Mammary epithelial cell (primary cell): ENCODE results near the gene INSRR.

Experiments used
- EZH2 ChIP-seq: IDR thresholded peaks from 2 replicates; pipeline ENCODE4 v1.6.1; 2012; ENCODE audit warnings: low read length, inconsistent platforms, borderline replicate concordance
- TF ChIP-seq, protein P1 (sequence below), 2 donors: IDR thresholded peaks in 1 of 2; conservative IDR thresholded peaks in 1 of 2; 2 replicates each; pipeline ENCODE4 v1.5.1; 2011 to 2012; ENCODE audit warnings: inconsistent platforms in 2 of 2, low read length in 2 of 2, mild to moderate bottlenecking in 2 of 2, control low read depth in 1 of 2, low read depth in 1 of 2; ENCODE audit not compliant: insufficient read depth in 1 of 2; ENCODE audit errors: extremely low read depth in 1 of 2

DNA sequence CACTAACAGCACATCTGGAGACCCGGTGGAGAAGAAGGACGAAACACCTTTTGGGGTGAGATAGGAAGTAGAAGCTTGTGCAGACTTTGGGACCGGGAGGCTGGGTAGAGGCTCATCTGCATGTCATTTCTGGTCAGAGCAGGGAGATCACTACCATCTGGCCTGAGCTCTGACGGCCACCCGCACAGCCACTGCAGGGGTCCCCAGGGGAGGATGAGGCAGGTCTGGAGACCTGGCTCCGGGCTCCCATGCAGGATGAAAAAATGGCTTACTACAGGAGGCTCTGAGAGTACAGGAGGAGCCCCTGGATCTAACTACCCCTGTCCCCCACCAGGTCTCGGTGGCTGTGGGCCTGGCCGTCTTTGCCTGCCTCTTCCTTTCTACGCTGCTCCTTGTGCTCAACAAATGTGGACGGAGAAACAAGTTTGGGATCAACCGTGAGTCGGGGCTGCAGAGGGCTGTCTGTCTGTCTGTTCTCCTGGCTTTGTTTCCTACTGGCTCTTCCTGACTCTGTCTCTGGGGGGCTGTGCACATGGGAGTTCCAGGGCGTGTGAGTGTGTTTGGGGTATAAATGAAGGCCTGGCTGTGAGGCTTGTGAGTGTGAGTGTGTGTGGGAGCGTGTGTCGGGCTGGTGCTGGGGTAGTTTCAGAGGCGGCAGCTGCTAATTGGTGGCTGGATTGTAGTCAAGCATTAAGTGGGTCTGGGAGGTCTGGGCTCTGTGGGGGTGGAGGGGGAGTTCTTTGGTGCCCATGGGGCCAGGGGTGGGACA is 15.8 kb upstream of the INSRR start:
- TF ChIP-seq, protein P1, sequence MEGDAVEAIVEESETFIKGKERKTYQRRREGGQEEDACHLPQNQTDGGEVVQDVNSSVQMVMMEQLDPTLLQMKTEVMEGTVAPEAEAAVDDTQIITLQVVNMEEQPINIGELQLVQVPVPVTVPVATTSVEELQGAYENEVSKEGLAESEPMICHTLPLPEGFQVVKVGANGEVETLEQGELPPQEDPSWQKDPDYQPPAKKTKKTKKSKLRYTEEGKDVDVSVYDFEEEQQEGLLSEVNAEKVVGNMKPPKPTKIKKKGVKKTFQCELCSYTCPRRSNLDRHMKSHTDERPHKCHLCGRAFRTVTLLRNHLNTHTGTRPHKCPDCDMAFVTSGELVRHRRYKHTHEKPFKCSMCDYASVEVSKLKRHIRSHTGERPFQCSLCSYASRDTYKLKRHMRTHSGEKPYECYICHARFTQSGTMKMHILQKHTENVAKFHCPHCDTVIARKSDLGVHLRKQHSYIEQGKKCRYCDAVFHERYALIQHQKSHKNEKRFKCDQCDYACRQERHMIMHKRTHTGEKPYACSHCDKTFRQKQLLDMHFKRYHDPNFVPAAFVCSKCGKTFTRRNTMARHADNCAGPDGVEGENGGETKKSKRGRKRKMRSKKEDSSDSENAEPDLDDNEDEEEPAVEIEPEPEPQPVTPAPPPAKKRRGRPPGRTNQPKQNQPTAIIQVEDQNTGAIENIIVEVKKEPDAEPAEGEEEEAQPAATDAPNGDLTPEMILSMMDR (conservative IDR thresholded peaks at IDR 0.05 in 1 of 2, IDR thresholded peaks at IDR 0.05 in 1 of 2; ENCODE audit: extremely low read depth in 1 of 2, insufficient read depth in 1 of 2, low read depth in 1 of 2, low read length in 2 of 2): no peak
- no peak for TF ChIP-seq EZH2
